H1 (cell line): Measurements from ENCODE around the gene CD1D. TPM values are rescaled to one million over a fixed set of nuclear protein-coding genes. Genes with fewer than 3 reads are reported as not detected.

ENCODE experiments used
- CTCF ChIA-PET: fragments of 300-600 bp; sonication (Branson Sonifier 250); formaldehyde crosslinking; loops from one replicate; lab custom pipeline; 2021; ENCODE audit not compliant: partially characterized antibody; lab: Charles Lee
- POLR2A ChIA-PET: fragments of 300-600 bp; sonication (Branson Sonifier 250); formaldehyde crosslinking; loops from one replicate; lab custom pipeline; 2021; ENCODE audit warnings: inconsistent platforms; ENCODE audit not compliant: partially characterized antibody; lab: Charles Lee
- DNase-seq, 2 experiments: peaks; one replicate each; pipeline versions ENCODE4 v3.0.0 to v3.0.0-alpha.2; 2010 to 2022; ENCODE audit warnings: low spot score in 2 of 2, low read depth in 1 of 2, mixed read lengths in 1 of 2
- FAIRE-seq: peaks from 2 replicates; lab custom pipeline; 2011; peaks lifted over from hg19 to GRCh38; lab: Jason Lieb, UNC
- H2AFZ ChIP-seq: 2 replicates; pipeline ENCODE4 v1.8.1; 2012; ENCODE audit warnings: low read length, inconsistent platforms
- H2AK5ac ChIP-seq: 2 replicates; pipeline ENCODE4 v1.6.1; 2013; ENCODE audit warnings: low read depth, low read length
- H2BK120ac ChIP-seq: replicated peaks from 2 replicates; pipeline ENCODE3; 2013; ENCODE audit warnings: low read depth, low read length, inconsistent platforms
- H2BK12ac ChIP-seq: 2 replicates; pipeline ENCODE4 v1.6.1; 2013; ENCODE audit warnings: low read depth, low read length
- H2BK15ac ChIP-seq: 2 replicates; pipeline ENCODE4 v1.6.1; 2013; ENCODE audit warnings: low read length
- H2BK20ac ChIP-seq: 2 replicates; pipeline ENCODE4 v1.6.1; 2013; ENCODE audit warnings: low read length
- H2BK5ac ChIP-seq: 2 replicates; pipeline ENCODE4 v1.6.1; 2013; ENCODE audit warnings: low read depth, low read length
- H3K14ac ChIP-seq: 2 replicates; pipeline ENCODE4 v1.6.1; 2013; ENCODE audit warnings: inconsistent platforms; ENCODE audit not compliant: insufficient read length
- H3K18ac ChIP-seq: 2 replicates; pipeline ENCODE4 v1.6.1; 2013; ENCODE audit warnings: low read length; ENCODE audit errors: extremely low read depth
- H3K23ac ChIP-seq: 2 replicates; pipeline ENCODE4 v1.6.1; 2013; ENCODE audit warnings: inconsistent platforms; ENCODE audit not compliant: insufficient read length
- H3K23me2 ChIP-seq: 2 replicates; pipeline ENCODE4 v1.6.1; 2013; ENCODE audit warnings: low read depth, low read length
- H3K27ac ChIP-seq: 2 replicates; pipeline ENCODE4 v1.6.1; 2011; ENCODE audit warnings: low read depth, low read length, inconsistent platforms
- H3K27me3 ChIP-seq, 4 experiments: replicated peaks in 1 of 4; 1 replicate in 1 of 4; 2 replicates in 3 of 4; pipeline versions ENCODE4 v1.6.1 to v1.8.1; 2011 to 2013; ENCODE audit warnings: low read length in 3 of 4, mild to moderate bottlenecking in 3 of 4, inconsistent platforms in 2 of 4, mixed read lengths in 2 of 4, moderate library complexity in 1 of 4; ENCODE audit not compliant: control insufficient read depth in 3 of 4, insufficient read depth in 3 of 4; ENCODE audit errors: extremely low read depth in 1 of 4
- H3K36me3 ChIP-seq, 4 experiments: 2 replicates each; pipeline versions ENCODE4 v1.6.1 to v1.8.1; 2011 to 2013; ENCODE audit warnings: mild to moderate bottlenecking in 4 of 4, low read length in 3 of 4, moderate library complexity in 2 of 4, control low read depth in 1 of 4, inconsistent platforms in 1 of 4; ENCODE audit not compliant: insufficient read depth in 4 of 4, control insufficient read depth in 2 of 4
- H3K4ac ChIP-seq: replicated peaks from 2 replicates; pipeline ENCODE3; 2013; ENCODE audit warnings: low read length, low read depth, mixed read lengths, inconsistent platforms; ENCODE audit not compliant: insufficient read length
- H3K4me1 ChIP-seq, 4 experiments: replicated peaks in 1 of 4; 1 replicate in 1 of 4; 2 replicates in 3 of 4; pipeline versions ENCODE4 v1.6.1 to v1.8.1; 2011 to 2013; ENCODE audit warnings: low read length in 3 of 4, inconsistent platforms in 2 of 4, mixed read lengths in 1 of 4; ENCODE audit not compliant: insufficient read depth in 4 of 4, control insufficient read depth in 3 of 4
- H3K4me2 ChIP-seq, 2 experiments: 2 replicates each; pipeline versions ENCODE4 v1.6.1 to v1.8.1; 2011 to 2013; ENCODE audit warnings: low read depth in 2 of 2, low read length in 2 of 2, control low read depth in 1 of 2, inconsistent platforms in 1 of 2, mild to moderate bottlenecking in 1 of 2; ENCODE audit not compliant: insufficient read depth in 1 of 2
- H3K4me3 ChIP-seq, 4 experiments: fragments of 200-600, 300-600 bp in 1 of 4; sonication (generic), shearing (Covaris generic), sonication (Bioruptor Twin) in 1 of 4; 2 replicates each; pipeline versions ENCODE4 v1.5.1 to v1.8.1; 2011 to 2016; ENCODE audit warnings: low read length in 4 of 4, low read depth in 3 of 4, control low read depth in 2 of 4, inconsistent platforms in 2 of 4, mild to moderate bottlenecking in 2 of 4, mixed read lengths in 1 of 4, moderate library complexity in 1 of 4; ENCODE audit not compliant: insufficient read depth in 2 of 4; ENCODE audit errors: extremely low read depth in 1 of 4
- H3K56ac ChIP-seq: replicated peaks from 2 replicates; pipeline ENCODE3; 2013; ENCODE audit warnings: low read depth, mild to moderate bottlenecking, mixed read lengths, low read length, inconsistent platforms; ENCODE audit not compliant: insufficient read length
- H3K79me1 ChIP-seq: 2 replicates; pipeline ENCODE4 v1.6.1; 2013; ENCODE audit warnings: low read depth, low read length, control low read depth
- H3K79me2 ChIP-seq, 2 experiments: 2 replicates each; pipeline versions ENCODE4 v1.6.1 to v1.8.1; 2012 to 2013; ENCODE audit warnings: low read length in 2 of 2, mild to moderate bottlenecking in 2 of 2, inconsistent platforms in 1 of 2; ENCODE audit not compliant: insufficient read depth in 2 of 2, control insufficient read depth in 1 of 2
- H3K9ac ChIP-seq, 4 experiments: replicated peaks in 1 of 4; 1 replicate in 1 of 4; 2 replicates in 3 of 4; pipeline versions ENCODE4 v1.6.1 to v1.8.1; 2011 to 2013; ENCODE audit warnings: low read depth in 3 of 4, low read length in 3 of 4, control low read depth in 2 of 4, mild to moderate bottlenecking in 2 of 4, moderate library complexity in 2 of 4, inconsistent platforms in 1 of 4; ENCODE audit errors: extremely low read depth in 1 of 4
- H3K9me3 ChIP-seq, 2 experiments: 2 replicates each; pipeline versions ENCODE4 v1.6.1 to v1.8.1; 2012 to 2013; ENCODE audit warnings: mild to moderate bottlenecking in 2 of 2, moderate library complexity in 2 of 2, control low read depth in 1 of 2, inconsistent platforms in 1 of 2, low read depth in 1 of 2, low read length in 1 of 2, mixed read lengths in 1 of 2; ENCODE audit not compliant: insufficient read depth in 2 of 2
- H4K20me1 ChIP-seq, 2 experiments: replicated peaks in 1 of 2; 2 replicates each; pipeline versions ENCODE3 to v1.8.1; 2011 to 2013; ENCODE audit warnings: inconsistent platforms in 2 of 2, low read length in 2 of 2, mild to moderate bottlenecking in 1 of 2; ENCODE audit not compliant: insufficient read depth in 2 of 2, control insufficient read depth in 1 of 2
- H4K5ac ChIP-seq: 2 replicates; pipeline ENCODE4 v1.6.1; 2013; ENCODE audit warnings: low read length, low read depth, mixed read lengths, inconsistent platforms; ENCODE audit not compliant: insufficient read length
- H4K8ac ChIP-seq: 2 replicates; pipeline ENCODE4 v1.8.0; 2013; ENCODE audit warnings: mild to moderate bottlenecking, moderate library complexity, low read length, inconsistent platforms; ENCODE audit not compliant: insufficient read depth; ENCODE audit errors: extremely low read depth
- H4K91ac ChIP-seq: replicated peaks from 2 replicates; pipeline ENCODE3; 2013; ENCODE audit warnings: low read length, mixed read lengths, inconsistent platforms; ENCODE audit not compliant: insufficient read length
- BACH1 ChIP-seq: IDR thresholded peaks from 2 replicates; pipeline ENCODE4 v1.6.1; 2012; ENCODE audit warnings: low read length, improper control_type of control experiment
- BRCA1 ChIP-seq: IDR thresholded peaks from 2 replicates; pipeline ENCODE4 v1.6.1; 2012; ENCODE audit warnings: low read depth, low read length, improper control_type of control experiment
- CBX5 ChIP-seq: fragments of 300-800, 300-1000 bp; sonication (generic); IDR thresholded peaks from 2 replicates; pipeline ENCODE4 v1.7.1; 2016; ENCODE audit warnings: antibody characterized with exemption, low read length, low read depth
- CEBPB ChIP-seq: IDR thresholded peaks from 2 replicates; pipeline ENCODE4 v1.6.1; 2012; ENCODE audit warnings: low read depth, low read length
- CHD1 ChIP-seq: IDR thresholded peaks from 2 replicates; pipeline ENCODE4 v1.6.1; 2012; ENCODE audit warnings: low read depth, low read length, improper control_type of control experiment
- KDM1A ChIP-seq: fragments of 200-600, 300-600 bp; sonication (generic); IDR thresholded peaks from 2 replicates; pipeline ENCODE4 v1.7.1; 2016; ENCODE audit warnings: mild to moderate bottlenecking, low read length, borderline replicate concordance
- MAFK ChIP-seq: IDR thresholded peaks from 2 replicates; pipeline ENCODE4 v1.6.1; 2012; ENCODE audit warnings: low read depth, mild to moderate bottlenecking, improper control_type of control experiment, low read length
- NRF1 ChIP-seq: IDR thresholded peaks from 2 replicates; pipeline ENCODE4 v1.6.1; 2011; ENCODE audit warnings: mild to moderate bottlenecking, low read depth, low read length, improper control_type of control experiment
- POU5F1 ChIP-seq: IDR thresholded peaks from 2 replicates; pipeline ENCODE4 v1.6.1; 2011; ENCODE audit warnings: low read depth, mild to moderate bottlenecking, low read length, moderate library complexity
- RNF2 ChIP-seq: fragments of 200-900, 300-1000 bp; sonication (generic); IDR thresholded peaks from 2 replicates; pipeline ENCODE4 v1.7.1; 2016; ENCODE audit warnings: borderline replicate concordance, low read depth, mild to moderate bottlenecking, antibody characterized with exemption, low read length; ENCODE audit not compliant: poor library complexity, severe bottlenecking; ENCODE audit errors: missing control alignments
- SAP30 ChIP-seq: fragments of 300-600 bp; sonication (generic); IDR thresholded peaks from 2 replicates; pipeline ENCODE4 v1.7.1; 2012; ENCODE audit warnings: low read length, moderate library complexity, mild to moderate bottlenecking, inconsistent platforms; ENCODE audit not compliant: insufficient read depth, insufficient replicate concordance
- SP4 ChIP-seq: IDR thresholded peaks from 2 replicates; pipeline ENCODE4 v1.6.1; 2012; ENCODE audit warnings: low read length, inconsistent platforms
- TAF7 ChIP-seq: optimal IDR thresholded peaks from 2 replicates; pipeline ENCODE3; 2011; ENCODE audit warnings: low read depth, mild to moderate bottlenecking, inconsistent platforms, low read length, moderate library complexity, borderline replicate concordance
- WGBS, 2 experiments: shearing (Covaris generic) in 1 of 2; methylation state at CpG; one replicate each; pipeline versions ENCODE4 v1.1.6 to v1.1.7; 2013 to 2015; ENCODE audit warnings: low lambda C conversion rate in 2 of 2, mixed read lengths in 2 of 2, inconsistent platforms in 1 of 2, low coverage in 1 of 2, missing lambda C conversion rate in 1 of 2; ENCODE audit not compliant: insufficient replicate concordance in 2 of 2, insufficient coverage in 1 of 2, insufficient read length in 1 of 2; ENCODE audit errors: extremely low coverage in 1 of 2, missing lambda C conversion rate in 1 of 2; 5-methylcytosine and 5-hydroxymethylcytosine counted together
- polyA plus RNA-seq, 7 experiments: library from polyadenylated mRNA; depleted of rRNA in 3 of 7; stranded (reverse) in 5 of 7; unstranded in 2 of 7; fragments of >200 nt in 5 of 7; fragments of 200-250 nt in 2 of 7; gene quantifications; 1 replicate in 5 of 7; 2 replicates in 1 of 7; 4 replicates in 1 of 7; pipeline versions ENCODE4 v1.2.1 to v1.2.3, GENCODE V29; 2011 to 2013; ENCODE audit warnings: missing spikeins in 2 of 7, mixed read lengths in 2 of 7
- total RNA-seq: library from RNA; stranded (reverse); fragmentation: NEBNext Ultra II Directional; extraction: Animal tissue kit (Norgen Biotek cat#: 25700); gene quantifications from 2 replicates; pipeline ENCODE4 v1.2.1, GENCODE V29; 2021

Gene CD1D
- total and polyA plus RNA-seq, 2 of the 8 experiments (the other 6 are each of a cell fraction or from before 2014, with no cell fraction given): 1.1 to 1.6 TPM

- POLR2A ChIA-PET: no interaction called here
- TF ChIP-seq BRCA1: no peak
- no peak for TF ChIP-seq BACH1
- no peak for TF ChIP-seq CHD1
- TF ChIP-seq SP4: no peak
- TF ChIP-seq TAF7: no peak
- TF ChIP-seq CEBPB: no peak
- TF ChIP-seq SAP30: no peak
- TF ChIP-seq RNF2: no peak
- TF ChIP-seq KDM1A: no peak
- TF ChIP-seq NRF1: no peak
- no peak for TF ChIP-seq POU5F1
- TF ChIP-seq MAFK: no peak
- TF ChIP-seq CBX5: no peak
These were observed 31.6 kb downstream of the CD1D start for GRCh38 chr1:158212320-158212719.

More at GRCh38 chr1:158212320-158212719, 31.6 kb downstream of the CD1D start:
- Histone ChIP-seq H3K4me1 (peaks cover 0 to 3% (median 1%) of the 10 kb centered on the region in 4 experiments; a peak in 2 of 7 replicates), H4K8ac (peak overlapping the region; percentile 79; the same call in 1 of the 2 replicates), H3K18ac (no peak overlapping the region), H3K4me3 (no peak overlapping the region), H2AK5ac (no peak overlapping the region), H3K27me3 (no peaks in the 10 kb centered on the region), H3K23ac (no peak overlapping the region), H3K36me3 (no peaks in the 10 kb centered on the region), H2BK120ac (no peak overlapping the region), H3K23me2 (no peaks in the 10 kb centered on the region), H3K56ac (no peak overlapping the region), H3K79me1 (no peaks in the 10 kb centered on the region), H2BK15ac (no peak overlapping the region; the same call in 1 of the 2 replicates), H2BK20ac (no peak overlapping the region), H2BK5ac (no peak overlapping the region), H3K4ac (no peak overlapping the region), H4K91ac (no peak overlapping the region), H3K79me2 (no peaks in the 10 kb centered on the region), H3K9ac (no peak overlapping the region), H4K5ac (no peak overlapping the region), H2AFZ (no peak overlapping the region; the same call in 1 of the 2 replicates), H3K14ac (no peak overlapping the region), H2BK12ac (no peak overlapping the region; the same call in 1 of the 2 replicates), H3K9me3 (no peaks in the 10 kb centered on the region), H3K27ac (no peak overlapping the region), H3K4me2 (no peak overlapping the region), H4K20me1 (no peaks in the 10 kb centered on the region)
- DNase-seq (peak in 1 of 2 experiments; percentile 47), FAIRE-seq (no peak)
- CTCF ChIA-PET: interaction anchor here (0.5 to 3.3 kb wide), 5 partner anchors 9 to 284 kb away, joined by 3 to 25 read pairs (median 3); no protein-coding TSS in a partner anchor
- 77% methylated on average over 9 of the region's 10 CpGs; no CpG with 5 or more reads in 1 of the 2 experiments for WGBS, 2 experiments
